Subcutaneous adipose tissue (tissue), 4 donors: ENCODE results near the gene KRT14. TPM values are rescaled to one million over a fixed set of nuclear protein-coding genes. Genes with fewer than 3 reads are reported as not detected.

Experiments used
- total RNA-seq, 4 donors: library from RNA; depleted of rRNA; stranded (reverse); fragments of >200 nt; gene quantifications; one replicate each; pipeline ENCODE4 v1.1.0, GENCODE V29; 2016
- TF ChIP-seq, protein P1 (sequence below): fragments of 450-650 bp; IDR thresholded peaks from one replicate; pipeline ENCODE4 v1.5.1; 2016; ENCODE audit warnings: low read depth, mild to moderate bottlenecking, control low read depth, antibody characterized with exemption, moderate library complexity

Gene KRT14
- total RNA-seq, 4 donors from 2014 or later, result 2.0 to 2.1 TPM; not detected in 2

DNA sequence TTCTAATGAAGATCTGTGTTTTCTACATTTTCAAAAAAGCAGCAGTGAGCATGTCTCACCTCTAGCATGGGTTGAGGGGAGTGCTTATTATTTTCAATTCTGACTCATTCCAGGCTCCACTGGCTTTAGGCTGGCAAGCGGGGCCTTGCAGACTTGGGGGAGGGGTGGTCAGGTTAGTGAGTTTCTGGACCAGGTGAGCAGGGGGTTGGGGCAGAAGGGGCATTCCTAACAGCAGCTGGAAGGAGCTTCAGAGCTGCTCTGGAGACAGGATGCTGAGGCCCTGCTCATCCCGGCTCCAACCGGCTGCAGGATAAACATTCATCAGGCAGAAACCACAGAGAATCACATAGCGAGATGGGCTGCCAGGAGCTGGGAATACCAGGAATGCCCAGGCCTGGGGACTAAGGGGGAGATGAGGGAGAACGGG lies 48.1 kb downstream of the KRT14 start:
- TF ChIP-seq, protein P1, sequence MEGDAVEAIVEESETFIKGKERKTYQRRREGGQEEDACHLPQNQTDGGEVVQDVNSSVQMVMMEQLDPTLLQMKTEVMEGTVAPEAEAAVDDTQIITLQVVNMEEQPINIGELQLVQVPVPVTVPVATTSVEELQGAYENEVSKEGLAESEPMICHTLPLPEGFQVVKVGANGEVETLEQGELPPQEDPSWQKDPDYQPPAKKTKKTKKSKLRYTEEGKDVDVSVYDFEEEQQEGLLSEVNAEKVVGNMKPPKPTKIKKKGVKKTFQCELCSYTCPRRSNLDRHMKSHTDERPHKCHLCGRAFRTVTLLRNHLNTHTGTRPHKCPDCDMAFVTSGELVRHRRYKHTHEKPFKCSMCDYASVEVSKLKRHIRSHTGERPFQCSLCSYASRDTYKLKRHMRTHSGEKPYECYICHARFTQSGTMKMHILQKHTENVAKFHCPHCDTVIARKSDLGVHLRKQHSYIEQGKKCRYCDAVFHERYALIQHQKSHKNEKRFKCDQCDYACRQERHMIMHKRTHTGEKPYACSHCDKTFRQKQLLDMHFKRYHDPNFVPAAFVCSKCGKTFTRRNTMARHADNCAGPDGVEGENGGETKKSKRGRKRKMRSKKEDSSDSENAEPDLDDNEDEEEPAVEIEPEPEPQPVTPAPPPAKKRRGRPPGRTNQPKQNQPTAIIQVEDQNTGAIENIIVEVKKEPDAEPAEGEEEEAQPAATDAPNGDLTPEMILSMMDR, result no peak

DNA sequence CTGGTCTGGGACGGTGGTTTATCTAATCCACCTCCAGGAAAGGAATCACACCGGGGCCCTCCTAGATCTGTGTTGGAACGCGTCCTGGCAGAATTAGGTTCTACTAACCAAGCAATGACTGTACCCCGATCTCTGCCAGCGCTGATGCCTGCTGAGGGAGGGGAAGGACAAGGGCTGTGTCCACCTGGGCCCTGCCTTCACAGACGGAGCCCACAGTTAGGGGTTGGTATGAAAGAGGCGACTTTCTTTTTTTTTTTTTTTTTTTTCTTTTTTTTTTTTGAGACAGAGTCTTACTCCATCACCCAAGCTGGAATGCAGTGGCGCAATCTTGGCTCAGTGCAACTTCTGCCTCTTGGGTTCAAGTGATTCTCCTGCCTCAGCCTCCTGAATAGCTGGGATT lies 48.7 kb downstream of the KRT14 start:
- TF ChIP-seq, protein P1, result no peak

DNA sequence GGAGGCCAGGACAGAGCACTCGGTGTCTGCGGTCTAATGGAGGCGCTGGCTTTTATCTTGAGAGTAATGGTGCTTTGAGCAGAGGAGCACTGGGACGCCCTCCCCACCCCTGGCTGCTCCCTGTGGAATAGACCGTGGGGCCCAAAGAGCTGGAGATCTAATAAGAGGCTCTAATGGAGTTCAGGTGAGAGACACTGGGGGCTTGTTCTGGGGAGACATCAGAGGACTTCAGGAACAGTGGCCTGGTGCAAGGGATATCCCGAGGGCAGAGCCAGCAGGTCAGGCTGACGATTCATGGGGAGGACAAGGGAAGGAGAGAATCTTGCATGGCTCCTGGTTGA lies 49.1 kb downstream of the KRT14 start:
- TF ChIP-seq, protein P1, result no peak

DNA sequence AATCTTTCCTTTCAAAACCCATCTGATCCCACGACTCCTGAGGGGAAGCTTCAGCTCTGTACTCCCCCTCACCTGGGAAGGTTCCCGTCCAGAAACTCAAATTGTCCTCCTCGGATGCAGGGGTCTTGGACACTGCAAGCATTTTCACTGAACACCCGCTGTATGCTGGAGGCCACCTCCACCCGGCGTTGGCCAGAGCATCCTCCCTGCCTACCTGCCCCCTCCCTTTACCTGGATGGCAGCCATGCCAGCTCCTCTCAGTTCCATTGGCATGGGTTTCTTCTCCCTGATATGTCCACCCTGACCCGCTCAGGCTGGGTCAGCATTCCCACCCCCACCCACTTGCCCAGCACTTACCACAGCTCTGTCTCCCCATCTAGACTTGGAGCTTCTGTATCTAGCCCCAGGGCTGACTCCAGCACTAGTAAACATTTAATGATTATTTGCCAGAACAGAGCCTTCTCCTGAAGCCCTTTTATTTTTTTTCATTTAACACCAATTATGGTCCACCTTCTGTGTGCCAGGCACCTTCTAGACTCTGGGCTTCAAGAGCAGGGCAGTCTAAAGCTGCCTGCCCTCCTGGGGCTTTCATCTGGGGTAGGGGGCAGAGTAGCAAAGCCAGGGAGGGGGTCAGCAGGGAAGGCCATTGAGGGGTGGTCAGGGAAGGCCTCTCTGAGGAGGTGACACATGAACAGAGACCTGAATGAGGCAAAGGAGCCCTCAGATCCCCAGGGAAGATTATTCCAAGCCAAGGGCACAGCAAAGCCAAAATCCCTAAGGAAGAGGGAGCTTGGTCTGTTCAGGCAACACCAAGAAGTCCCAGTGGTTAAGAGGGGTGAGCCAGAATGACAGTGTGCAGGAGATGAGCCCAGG lies 49.7 kb downstream of the KRT14 start:
- TF ChIP-seq, protein P1, result no peak

DNA sequence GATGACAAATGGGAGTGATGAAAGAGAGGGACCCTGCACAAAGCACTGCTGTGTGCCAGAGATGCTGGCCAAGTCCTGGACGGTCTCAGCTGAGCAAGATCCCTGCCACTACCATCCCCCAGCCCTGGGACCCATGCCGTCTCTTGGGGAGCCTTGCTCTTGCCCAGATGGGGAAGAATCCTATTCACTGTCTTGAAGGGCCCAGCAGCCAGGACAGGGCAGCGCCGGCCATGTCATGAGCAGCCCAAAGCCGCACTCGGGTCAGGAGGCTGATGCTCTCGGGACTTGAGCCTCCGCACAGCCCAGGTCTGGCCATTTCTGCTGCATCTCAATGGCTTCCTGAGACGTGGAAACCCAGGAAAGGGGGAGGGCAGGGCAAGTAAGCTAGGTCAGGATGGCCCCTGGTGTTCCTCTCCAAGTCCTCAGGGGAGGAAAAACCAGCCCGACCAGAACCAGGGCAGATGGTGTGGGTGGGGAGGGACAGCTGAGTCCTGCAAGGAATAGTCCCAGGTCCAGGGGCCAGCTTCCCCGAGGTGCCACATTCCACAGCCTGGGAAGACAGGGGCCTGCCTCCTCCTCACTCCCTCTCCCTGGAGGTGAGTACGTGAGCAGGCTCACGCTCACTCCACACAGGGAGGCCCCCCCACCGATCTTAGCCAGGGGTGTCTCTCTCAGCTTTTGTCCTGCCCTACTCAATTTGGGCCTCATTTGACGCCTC lies 50.8 kb downstream of the KRT14 start:
- TF ChIP-seq, protein P1, result no peak

DNA sequence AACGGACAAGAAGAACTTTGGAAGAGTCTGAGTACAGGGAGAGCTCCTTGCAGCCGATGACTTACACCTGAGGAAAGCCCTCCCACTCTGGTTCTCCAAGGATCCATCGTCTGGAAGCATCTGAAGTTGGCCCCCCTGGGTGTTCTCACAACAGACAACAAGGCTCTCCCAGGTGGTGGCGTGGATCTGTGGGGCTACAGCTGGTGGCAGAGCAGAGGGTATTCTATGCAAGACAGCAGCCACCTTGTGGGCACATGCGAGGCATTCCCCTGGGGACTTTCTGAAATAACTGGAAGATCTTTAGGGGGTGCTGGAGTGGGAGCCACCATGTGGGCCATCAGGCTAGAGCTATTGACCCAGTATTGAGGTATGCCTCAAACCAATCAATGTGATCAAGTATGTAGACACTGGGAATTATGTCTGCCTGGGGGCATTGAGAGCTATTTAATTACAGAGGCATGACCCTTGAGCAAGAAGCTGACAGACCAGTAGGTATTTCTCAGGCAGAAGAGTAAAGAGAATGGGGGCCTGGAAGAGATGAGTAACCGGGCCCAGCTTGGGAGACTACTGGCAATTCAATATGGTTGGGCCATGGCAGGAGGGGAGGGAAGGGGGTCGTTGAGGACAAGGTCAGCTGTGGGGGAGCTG lies 51.7 kb downstream of the KRT14 start:
- TF ChIP-seq, protein P1, result no peak

DNA sequence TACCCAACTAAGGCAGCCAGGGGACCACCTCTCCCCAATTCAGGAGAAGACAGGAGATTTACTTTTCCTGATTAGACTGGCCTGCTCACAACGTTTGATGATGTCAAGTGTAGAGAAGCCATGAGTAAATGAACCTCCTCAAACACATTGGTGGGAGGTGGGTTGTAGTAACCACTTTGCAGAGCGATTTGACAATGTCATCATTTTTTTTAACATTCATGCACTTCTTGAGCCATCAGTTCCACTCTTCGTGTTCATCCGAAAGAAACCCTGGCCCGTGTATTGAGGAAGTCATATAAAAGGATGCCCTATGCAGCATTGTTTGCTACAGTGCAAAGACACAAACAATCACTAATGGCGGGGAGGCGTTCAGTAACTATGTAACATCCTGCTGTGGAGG lies 53.1 kb downstream of the KRT14 start:
- TF ChIP-seq, protein P1, result no peak
